HTR-8/SVneo (cell line): Measurements from ENCODE around the gene SLC45A1.

Experiments used
- DNase-seq: peaks from one replicate; pipeline ENCODE4 v3.0.0; 2011; ENCODE audit warnings: low spot score, mixed read lengths; ENCODE audit not compliant: insufficient read length
- FAIRE-seq: peaks from 2 replicates; lab custom pipeline; 2011; peaks lifted over from hg19 to GRCh38; lab: Jason Lieb, UNC

The SLC45A1 gene

DNA sequence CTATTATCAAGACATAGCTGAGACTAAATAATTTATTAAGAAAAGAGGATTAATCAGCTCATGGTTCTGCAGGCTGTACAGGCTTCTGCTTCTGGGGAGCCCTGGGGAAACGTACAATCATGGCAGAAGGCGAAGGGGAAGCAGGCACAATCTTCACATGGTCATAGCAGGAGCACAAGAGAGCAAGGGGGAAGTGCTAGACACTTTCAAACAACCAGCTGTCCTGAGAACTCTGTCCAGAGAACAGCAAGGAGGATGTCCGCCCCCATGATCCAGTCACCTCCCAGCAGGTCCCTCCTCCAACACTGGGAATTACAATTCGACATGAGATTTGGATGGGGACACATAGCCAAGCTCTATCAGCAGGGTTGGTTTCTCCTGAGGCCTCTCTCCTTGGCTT is 10.3 kb upstream of the SLC45A1 start:
- FAIRE-seq (no peak), DNase-seq (no peak)

DNA sequence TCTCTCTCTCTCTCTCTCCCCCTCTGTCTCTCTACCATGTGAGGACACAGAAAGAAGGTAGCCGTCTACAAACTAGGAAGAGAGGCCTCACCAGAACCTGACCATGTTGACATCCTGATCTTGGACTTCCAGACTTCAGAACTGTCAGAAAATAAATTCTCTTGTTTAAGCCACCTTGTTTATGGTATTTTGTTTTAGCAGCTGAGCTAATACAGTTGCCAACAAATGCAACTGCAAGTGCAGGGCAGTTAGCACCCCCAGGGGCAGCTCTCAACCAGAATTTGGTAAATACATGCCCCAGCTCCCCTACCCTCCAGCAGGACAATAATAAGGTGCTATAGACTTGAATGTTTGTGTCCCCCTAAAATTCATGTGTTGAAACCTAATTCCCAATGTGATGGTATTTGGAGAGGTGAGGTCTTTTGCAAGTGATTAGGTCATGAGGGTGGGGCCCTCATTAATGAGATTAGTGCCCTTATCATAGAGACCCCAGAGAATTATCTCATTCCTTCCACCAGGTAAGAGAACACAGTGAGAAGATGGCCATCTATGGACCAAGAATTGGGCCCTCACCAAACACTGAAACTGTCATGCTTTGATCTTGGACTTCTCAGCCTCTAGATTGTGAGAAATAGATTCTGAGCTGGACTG is 6.7 kb upstream of the SLC45A1 start:
- DNase-seq (no peak), FAIRE-seq (no peak)

DNA sequence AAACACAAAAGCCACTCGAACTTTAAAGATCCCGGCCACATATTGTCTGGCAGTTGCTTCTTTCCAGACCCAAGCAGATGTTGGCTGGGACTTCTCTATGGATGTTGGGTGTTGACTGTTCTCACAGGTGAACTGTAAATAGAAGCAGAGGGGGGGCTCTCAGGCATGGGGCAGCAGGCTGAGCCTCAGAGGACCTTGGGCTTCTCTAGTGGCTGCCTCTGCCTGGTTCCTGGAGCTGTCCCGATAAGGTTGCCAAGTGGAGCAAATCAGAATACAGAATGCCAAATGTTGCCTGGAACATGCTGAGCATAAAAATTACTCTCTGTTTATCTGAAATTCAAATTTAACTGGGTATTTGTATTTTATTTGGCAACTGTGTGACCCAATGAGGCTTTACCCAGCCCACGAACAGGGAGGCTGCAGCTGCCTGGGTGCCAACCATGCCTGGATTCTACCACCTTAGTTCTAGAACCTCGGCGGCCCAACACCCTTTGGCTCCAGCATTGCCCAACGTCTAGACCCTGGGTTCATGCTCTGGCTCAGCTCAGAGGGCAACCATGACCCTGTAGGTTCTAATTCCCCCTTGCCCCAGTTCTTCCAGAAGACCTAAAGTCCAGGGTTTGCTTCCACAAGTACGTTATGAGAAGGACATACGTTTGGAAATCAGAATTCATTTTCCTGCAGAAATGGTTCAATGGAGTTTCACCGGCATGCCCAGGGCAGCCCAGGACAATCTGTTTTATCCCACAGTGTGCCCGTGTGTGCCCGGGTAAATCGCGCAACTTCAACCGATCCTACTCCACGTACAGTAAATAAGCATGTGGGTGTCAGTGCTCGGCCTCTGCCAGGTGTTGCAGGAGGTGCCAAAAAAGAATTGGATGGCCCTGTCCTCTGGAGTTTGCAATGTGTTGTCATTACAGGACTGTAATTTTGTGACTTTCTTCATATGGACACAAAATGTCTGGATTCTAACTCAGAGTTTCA is 5.4 kb upstream of the SLC45A1 start:
- FAIRE-seq = no peak
- no peak for DNase-seq

DNA sequence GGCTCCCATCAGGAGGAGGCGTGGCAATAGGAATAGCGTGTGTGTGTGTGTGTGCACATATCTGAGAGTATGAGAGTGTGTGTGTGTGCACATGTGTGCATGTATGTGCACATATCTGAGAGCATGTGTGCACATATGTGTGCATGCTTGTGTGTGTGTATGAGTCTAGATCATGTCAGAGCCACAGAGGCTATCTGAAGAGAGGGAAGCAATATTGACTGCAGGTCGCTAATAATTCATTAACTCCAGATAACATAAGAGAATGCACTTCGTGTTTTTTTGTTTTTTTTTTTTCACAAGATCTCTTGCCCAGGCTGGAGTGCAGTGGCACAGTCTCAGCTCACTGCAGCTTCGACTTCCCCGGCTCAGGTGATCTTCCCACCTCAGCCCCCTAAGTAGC is 4.7 kb upstream of the SLC45A1 start:
- FAIRE-seq = no peak

DNA sequence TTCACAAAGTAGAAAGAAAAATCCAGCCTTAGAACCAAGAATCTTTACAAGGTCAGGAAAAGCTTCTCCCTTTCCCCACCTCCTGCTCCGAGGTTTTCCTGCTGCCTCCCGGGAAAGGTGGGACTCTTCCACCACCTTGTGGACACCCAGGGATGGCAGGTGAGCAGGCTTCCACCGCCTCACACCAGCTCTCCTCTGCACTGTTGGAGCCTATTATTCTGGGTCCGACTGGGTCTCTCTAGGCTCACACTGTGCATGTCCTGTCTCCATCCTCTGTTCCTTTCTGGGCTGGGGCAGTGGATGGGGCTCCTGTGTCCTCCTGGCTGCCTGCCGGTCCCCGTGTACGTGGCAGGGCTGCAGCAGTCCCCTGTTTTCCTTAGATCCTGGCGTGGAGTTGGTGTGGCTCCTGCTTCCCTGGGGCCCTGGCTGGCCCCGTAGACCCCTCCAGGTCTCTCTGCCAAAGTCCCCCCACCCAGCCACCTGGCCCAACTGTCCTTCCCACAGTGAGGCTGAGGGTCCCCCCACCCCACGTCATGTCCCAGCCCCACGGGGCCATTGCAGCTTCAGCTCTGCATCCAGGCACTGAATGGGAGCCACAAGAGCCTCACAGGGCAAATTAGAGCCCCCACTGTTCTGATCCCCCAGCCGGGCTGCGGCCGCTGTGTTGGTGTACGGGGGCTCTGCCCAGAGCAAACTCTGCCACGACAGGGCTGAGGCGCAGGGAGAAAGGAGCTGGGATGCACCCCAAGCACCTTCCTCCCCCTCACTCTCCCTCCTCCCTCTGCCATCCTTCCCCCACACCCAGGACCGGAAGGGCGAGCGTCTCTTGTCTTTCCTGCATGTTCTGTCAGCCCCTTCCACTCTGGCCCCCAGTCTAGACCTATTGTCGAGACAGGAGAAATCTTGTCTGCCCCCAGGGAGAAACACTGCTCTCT is 3.3 kb upstream of the SLC45A1 start:
- FAIRE-seq (peak; percentile 28), DNase-seq (peak; percentile 83)

More for the DNA sequence above, 4.7 kb upstream of the SLC45A1 start:
- DNase-seq = no peak

DNA sequence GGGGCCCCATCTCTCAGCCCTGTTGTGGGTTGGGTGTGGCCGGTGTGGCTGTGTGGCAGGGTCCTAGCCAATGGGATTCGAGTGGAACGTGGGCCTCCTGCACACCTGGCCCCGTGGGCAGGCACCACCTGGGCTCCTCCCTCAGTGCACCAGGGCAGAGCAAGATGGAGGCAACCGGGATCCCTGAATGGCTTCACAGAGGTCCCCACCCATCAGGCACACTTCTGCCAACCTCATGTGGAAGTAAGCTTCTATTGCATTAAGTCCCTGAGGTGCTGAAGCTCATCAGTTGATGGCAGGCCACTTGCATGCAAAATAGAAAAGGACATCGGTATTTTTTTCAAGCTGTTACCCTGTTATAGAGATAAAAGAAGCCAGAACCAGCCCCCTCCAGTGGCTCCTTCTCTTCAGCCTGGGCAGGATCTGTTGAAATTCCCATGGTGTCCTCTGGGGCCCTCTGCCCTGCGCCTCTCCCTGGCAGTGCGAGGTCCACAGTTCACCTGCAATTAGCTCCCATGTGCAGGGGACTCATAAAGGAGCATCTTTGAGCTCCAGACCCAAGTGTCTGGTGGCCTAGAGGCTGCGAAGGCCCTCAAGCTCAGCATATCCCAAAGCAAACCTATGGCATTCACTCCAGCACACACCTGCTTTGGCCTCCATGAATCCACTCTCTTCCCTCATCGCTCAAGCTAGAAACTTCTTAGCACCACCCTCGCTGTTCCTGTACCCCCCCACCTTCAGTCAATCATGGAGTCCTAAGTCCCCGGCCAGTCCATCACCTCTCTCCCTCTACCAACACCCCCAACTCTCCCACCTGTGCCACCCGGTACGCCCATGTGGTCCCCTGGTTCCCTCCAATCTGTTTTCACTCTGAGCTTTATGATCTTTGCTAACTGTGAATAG is 2.1 kb upstream of the SLC45A1 start:
- DNase-seq = no peak
- no peak for FAIRE-seq

DNA sequence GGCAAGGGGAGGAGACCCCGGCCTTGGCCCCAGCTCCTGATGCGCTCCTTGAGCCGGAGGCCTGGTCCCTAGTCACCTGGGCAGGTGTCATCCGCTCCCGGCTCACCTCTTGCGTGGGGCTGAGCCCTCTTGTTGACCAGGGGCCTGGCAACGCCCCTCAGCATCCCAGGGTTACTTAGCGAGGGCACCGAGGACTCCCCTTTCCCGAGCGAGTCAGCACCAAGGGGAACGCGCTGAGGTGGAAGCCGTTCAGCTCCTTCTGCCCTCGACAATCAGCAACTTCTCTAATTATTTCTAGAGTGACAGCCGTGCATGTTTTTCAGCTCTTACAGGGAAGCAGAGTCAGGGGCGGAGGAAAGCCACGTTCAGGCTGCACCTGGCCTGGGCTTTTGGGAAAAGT is 522 bp downstream of the SLC45A1 start:
- FAIRE-seq = no peak
- no peak for DNase-seq

DNA sequence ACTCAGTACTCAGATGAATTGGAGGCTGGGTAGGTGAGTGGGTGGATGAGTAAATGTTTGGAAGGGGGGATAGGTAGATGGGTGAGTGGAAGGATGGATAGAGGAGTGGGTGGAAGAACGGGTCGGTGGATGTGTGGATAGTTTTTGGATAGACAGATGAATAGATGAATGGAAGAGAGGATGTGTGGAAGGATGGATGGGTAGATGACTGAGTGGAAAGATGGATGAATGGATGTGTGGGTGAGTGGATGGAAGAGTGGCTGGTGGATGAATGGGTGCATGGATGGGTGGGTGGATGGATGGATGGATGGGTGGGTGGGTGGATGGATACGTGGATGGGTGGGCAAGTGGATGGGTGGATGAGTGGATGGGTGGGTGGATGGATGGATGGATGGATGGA is 3.7 kb downstream of the SLC45A1 start:
- FAIRE-seq = no peak

DNA sequence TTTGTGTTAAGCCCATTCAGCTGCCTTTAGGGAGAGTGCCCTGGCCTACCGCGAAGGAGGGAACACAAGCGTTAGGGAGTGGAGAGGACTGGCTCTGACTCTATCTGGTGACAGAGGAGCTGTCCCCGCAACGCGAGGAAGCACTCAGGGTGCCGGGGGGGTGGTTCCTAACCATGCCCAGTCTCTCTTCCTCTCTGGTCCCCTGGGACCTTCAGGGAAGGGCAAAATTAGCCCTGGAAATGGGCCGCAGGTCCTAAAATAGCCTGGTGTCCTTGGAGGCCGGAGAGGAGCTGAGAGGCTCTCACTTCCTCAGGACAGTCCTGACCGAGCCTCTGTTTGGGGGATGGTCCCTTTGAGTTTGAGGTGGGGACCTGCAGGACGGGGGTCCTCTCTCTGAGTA is 5.8 kb downstream of the SLC45A1 start:
- FAIRE-seq = no peak

More for the DNA sequence above, 3.7 kb downstream of the SLC45A1 start:
- DNase-seq = no peak

DNA sequence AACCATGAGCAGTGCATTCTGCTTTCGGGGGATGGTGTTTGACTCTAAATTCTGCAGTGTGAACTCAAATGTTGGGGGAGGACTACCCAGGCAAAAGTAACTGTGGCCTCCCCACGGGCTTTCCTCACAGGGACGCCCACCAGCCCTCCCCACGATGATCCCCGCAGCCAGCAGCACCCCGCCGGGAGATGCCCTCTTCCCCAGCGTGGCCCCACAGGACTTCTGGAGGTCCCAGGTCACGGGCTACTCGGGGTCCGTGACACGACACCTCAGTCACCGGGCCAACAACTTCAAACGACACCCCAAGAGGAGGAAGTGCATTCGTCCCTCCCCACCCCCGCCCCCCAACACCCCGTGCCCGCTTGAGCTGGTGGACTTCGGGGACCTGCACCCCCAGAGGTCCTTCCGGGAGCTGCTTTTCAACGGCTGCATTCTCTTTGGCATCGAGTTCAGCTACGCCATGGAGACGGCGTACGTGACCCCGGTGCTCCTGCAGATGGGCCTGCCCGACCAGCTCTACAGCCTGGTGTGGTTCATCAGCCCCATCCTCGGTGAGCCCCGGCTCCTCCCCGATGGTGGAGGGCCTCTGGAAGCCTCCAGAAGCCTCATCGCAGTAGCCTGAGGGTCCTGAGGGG is 6.4 kb downstream of the SLC45A1 start:
- FAIRE-seq (no peak), DNase-seq (no peak)

More for the DNA sequence above, 5.8 kb downstream of the SLC45A1 start:
- no peak for DNase-seq

DNA sequence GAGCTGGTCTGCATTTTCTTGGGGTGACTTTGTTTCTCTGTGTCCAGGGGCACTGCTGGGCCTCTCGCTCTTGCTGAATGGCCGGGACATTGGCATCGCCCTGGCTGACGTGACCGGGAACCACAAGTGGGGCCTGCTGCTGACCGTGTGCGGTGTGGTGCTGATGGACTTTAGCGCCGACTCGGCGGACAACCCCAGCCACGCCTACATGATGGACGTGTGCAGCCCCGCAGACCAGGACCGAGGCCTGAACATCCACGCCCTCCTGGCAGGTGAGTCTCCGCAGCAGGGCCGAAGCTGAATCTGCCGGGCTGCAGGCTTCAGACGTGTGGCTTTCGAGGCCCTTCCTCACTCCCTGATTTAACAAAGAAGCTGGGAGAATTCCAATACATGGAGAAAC is 7.9 kb downstream of the SLC45A1 start:
- FAIRE-seq = no peak
- no peak for DNase-seq

DNA sequence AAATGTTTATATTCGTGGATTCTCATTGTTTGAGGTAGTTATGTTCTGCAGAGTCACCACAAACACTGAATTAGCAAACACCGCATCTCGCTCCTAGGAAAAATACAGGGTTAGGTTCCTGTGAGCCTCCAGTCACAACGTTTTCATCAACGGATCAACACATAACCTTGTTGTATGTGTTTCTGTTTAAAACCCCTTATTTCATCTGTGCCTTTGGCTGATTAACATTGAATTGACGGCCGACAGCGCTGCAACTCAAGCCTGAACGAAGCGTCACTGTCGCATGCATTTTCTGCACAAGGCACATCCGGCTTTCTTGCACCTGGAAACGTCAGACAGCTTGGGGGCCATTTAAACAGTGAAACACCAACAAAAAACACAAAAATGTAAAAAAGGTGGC is 8.4 kb downstream of the SLC45A1 start:
- FAIRE-seq = no peak

DNA sequence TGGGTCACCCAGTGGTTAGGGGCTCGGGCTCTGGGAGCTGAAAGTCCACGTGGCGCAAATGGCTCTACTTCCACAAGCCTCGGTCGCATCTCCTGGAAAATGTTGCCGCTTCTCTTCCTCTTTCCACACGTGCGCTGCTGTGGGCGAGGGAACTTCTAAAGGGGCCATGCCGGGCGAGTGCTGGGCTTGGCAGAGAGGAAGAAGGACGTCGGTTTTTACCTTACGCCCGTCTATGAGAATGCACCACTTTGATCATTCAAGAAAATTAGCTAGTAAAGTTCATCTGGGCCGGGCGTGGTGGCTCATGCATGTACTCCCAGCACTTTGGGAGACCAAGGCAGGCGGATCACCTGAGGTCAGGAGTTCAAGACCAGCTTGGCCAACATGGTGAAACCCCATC is 10.4 kb downstream of the SLC45A1 start:
- FAIRE-seq (no peak), DNase-seq (no peak)

More for the DNA sequence above, 8.4 kb downstream of the SLC45A1 start:
- DNase-seq = no peak

DNA sequence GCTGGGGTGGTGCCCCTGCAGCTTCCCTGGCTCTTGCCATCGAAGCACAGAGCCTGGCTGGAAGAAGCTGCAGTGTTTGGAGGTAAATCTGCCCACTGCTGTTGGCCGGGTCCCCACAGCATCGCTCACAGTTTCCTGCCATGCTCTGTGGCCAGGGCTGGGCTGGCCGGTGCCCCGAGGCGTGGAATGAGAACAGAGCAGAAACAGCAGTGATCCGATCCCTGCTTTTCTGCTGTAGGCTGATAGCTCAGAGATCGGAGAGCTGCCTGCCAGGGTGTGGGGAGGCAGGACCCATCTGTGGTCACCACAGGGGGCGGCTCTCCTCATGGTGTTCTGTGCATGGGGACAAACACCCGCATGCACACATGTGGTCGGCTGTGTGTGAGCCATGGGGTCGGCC is 11.5 kb downstream of the SLC45A1 start:
- FAIRE-seq (no peak), DNase-seq (no peak)

DNA sequence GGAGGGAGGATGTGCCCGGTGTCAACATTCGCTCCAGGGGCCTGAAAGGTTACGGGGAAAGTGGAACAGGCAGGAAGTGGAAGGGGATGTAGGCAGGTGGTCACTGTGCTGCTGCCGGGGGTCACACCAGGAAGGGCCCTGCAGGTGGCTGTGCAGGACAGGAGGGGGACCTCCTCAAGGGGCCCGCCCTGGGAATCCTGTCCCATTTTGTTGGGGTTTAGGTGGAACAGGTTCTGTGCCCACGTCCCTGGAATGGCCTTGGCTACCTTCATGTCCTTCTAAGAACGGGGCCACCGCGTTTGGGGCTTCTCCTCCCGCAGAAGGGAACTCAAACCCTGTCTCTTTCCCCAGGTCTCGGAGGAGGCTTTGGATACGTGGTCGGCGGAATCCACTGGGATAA is 11.9 kb downstream of the SLC45A1 start:
- DNase-seq (no peak), FAIRE-seq (no peak)

DNA sequence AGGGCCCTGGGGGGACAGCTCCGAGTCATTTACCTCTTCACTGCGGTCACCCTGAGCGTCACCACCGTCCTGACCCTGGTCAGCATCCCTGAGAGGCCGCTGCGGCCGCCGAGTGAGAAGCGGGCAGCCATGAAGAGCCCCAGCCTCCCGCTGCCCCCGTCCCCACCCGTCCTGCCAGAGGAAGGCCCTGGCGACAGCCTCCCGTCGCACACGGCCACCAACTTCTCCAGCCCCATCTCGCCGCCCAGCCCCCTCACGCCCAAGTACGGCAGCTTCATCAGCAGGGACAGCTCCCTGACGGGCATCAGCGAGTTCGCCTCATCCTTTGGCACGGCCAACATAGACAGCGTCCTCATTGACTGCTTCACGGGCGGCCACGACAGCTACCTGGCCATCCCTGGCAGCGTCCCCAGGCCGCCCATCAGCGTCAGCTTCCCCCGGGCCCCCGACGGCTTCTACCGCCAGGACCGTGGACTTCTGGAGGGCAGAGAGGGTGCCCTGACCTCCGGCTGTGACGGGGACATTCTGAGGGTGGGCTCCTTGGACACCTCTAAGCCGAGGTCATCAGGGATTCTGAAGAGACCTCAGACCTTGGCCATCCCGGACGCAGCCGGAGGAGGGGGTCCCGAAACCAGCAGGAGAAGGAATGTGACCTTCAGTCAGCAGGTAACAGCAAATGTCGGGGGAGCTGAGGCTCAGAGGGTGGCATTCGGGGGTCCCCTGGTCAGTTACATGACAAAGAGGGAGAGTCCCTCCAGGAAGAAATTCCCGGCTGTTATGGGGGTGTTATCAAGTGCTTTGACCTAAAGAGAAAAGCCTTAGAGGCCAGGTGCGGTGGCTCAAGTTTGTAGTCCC is 12.6 kb downstream of the SLC45A1 start:
- FAIRE-seq (no peak), DNase-seq (no peak)

DNA sequence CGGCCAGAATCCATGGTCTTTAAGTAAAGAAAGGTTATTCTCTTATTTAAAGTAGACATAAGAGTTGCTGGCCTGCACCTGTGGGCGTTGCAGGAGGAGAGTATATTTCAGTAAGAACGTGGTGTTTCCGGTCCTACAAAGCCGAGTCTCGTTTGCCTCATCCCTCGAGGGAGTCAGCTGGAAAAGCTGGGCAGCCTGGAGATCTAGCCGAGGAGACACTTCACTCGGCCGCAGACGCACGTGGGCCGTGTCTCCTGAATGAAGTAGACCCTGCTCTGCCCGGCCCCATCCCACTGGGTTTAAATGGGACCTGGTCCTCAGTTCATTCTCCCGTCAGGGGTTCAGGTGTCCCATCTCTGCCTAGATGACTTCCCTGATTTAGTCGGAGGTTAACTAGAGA is 14.9 kb downstream of the SLC45A1 start:
- FAIRE-seq = no peak
- DNase-seq = no peak
